ENCODE data around the gene NLRP4. TPM values are rescaled to one million over a fixed set of nuclear protein-coding genes. Genes with fewer than 3 reads are reported as not detected.

NLRP4 gene
- total and polyA plus RNA-seq, 2 of the 4 experiments (the other 2 are of a cell fraction): not detected

DNA sequence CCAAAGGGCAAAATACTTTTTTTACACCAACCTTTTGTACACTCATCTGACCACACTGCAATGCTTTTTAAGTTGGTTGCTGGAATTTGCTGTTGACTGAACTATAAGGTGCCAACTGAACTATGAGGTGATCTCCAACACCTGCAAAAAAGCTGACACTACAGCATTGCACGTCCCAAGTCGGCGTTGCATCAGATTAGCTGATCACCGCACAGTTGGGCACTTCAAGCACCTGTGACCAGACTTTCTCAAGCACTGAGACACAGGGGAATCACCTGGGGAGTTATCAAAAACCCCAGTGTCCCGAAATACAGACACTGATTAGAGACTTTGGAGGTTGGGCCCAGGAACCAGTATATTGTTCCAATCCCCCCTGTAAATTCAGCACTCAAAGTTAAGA lies 5.7 kb upstream of the NLRP4 start:
- ChIA-PET POLR2A (ENCODE audit: unreplicated experiment) (no interaction called here), CTCF (interaction anchor here (0.6 kb wide), 1 partner anchor 1565 kb away, joined by 3 read pairs; no protein-coding TSS in a partner anchor)
- Histone ChIP-seq H3K36me3 (ENCODE audit: control insufficient read depth, insufficient read depth, low read length) (no peaks in the 10 kb centered on the region), H3K9me1 (ENCODE audit: insufficient read depth, low read length) (no peaks in the 10 kb centered on the region), H3K79me1 (ENCODE audit: low read depth in 1 of 2, low read length in 2 of 2) (no peaks in the 10 kb centered on the region), H3K4ac (ENCODE audit: low read depth, low read length) (no peak overlapping the region), H3K9ac (ENCODE audit: low read depth, low read length) (no peak overlapping the region), H2AFZ (replicated peaks; ENCODE audit: low read length, poor library complexity) (no peak overlapping the region), H2BK20ac (ENCODE audit: low read depth, low read length) (no peak overlapping the region), H3K27me3 (ENCODE audit: control insufficient read depth, insufficient read depth, low read length) (no peaks in the 10 kb centered on the region), H3K9me3 (ENCODE audit: control insufficient read depth, insufficient read depth, low read length) (peaks cover 15% of the 10 kb centered on the region), H3K14ac (replicated peaks; ENCODE audit: low read depth, low read length) (no peak overlapping the region), H4K8ac (ENCODE audit: low read depth in 2 of 2, low read length in 2 of 2) (no peak overlapping the region), H3K56ac (ENCODE audit: extremely low read depth, insufficient read depth, low read length) (no peak overlapping the region), H3K27ac (ENCODE audit: insufficient read depth, low read length) (no peak overlapping the region), H4K20me1 (ENCODE audit: insufficient read depth, low read length) (no peaks in the 10 kb centered on the region), H3K23ac (ENCODE audit: low read depth, low read length) (no peak overlapping the region), H3K4me1 (ENCODE audit: control insufficient read depth, insufficient read depth, low read length) (no peaks in the 10 kb centered on the region), H3K18ac (ENCODE audit: low read depth, low read length) (no peak overlapping the region), H3K4me2 (ENCODE audit: low read depth, low read length) (no peak overlapping the region), H3K4me3 (ENCODE audit: insufficient read depth, low read depth, low read length) (no peak overlapping the region), H2AK9ac (replicated peaks; ENCODE audit: low read depth, low read length, poor library complexity) (no peak overlapping the region), H4K91ac (ENCODE audit: insufficient read depth, low read depth, low read length) (no peak overlapping the region), H2BK15ac (ENCODE audit: low read depth, low read length) (no peak overlapping the region), H4K5ac (ENCODE audit: low read depth, low read length) (no peak overlapping the region), H2BK120ac (ENCODE audit: low read depth, low read length) (no peak overlapping the region), H2AK5ac (ENCODE audit: low read depth, low read length) (no peak overlapping the region), H2BK5ac (ENCODE audit: low read depth, low read length, poor library complexity, severe bottlenecking) (no peak overlapping the region)
- WGBS, 2 experiments (ENCODE audit: extremely low coverage in 2 of 2, insufficient read length in 1 of 2): no CpG with 5 or more reads among the region's 5 CpGs
- intact Hi-C loops (cut with micrococcal nuclease): no loop called here
- in situ Hi-C loops (cut with MboI; ENCODE audit: low sequenced_read_pairs): no loop called here
- no peak for ATAC-seq (ENCODE audit: low read depth)
- BruUV-seq (replicated peaks): no TSS peak
- dilution Hi-C loops (cut with HindIII; ENCODE audit: low sequenced_read_pairs, unreplicated experiment): no loop called here
- DNase-seq: no peak
- no peak for TF ChIP-seq SMC3 (IDR thresholded peaks at IDR 0.05; ENCODE audit: low read depth, low read length)
- TF ChIP-seq, protein P1, sequence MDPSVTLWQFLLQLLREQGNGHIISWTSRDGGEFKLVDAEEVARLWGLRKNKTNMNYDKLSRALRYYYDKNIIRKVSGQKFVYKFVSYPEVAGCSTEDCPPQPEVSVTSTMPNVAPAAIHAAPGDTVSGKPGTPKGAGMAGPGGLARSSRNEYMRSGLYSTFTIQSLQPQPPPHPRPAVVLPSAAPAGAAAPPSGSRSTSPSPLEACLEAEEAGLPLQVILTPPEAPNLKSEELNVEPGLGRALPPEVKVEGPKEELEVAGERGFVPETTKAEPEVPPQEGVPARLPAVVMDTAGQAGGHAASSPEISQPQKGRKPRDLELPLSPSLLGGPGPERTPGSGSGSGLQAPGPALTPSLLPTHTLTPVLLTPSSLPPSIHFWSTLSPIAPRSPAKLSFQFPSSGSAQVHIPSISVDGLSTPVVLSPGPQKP (IDR thresholded peaks at IDR 0.05; ENCODE audit: borderline replicate concordance, low read depth, low read length): no peak
- TF ChIP-seq, protein P2, sequence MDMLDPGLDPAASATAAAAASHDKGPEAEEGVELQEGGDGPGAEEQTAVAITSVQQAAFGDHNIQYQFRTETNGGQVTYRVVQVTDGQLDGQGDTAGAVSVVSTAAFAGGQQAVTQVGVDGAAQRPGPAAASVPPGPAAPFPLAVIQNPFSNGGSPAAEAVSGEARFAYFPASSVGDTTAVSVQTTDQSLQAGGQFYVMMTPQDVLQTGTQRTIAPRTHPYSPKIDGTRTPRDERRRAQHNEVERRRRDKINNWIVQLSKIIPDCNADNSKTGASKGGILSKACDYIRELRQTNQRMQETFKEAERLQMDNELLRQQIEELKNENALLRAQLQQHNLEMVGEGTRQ (IDR thresholded peaks at IDR 0.05; ENCODE audit: low read depth, low read length): no peak
- TF ChIP-seq MAFK (IDR thresholded peaks at IDR 0.05; ENCODE audit: low read depth, low read length): no peak
- TF ChIP-seq CEBPB (IDR thresholded peaks at IDR 0.05; ENCODE audit: low read depth, low read length): no peak
- TF ChIP-seq NFE2L2 (IDR thresholded peaks at IDR 0.05; ENCODE audit: low read depth, low read length): no peak
- TF ChIP-seq MAZ (IDR thresholded peaks at IDR 0.05; ENCODE audit: borderline replicate concordance, low read depth, low read length): no peak
- no peak for TF ChIP-seq RFX5 (IDR thresholded peaks at IDR 0.05; ENCODE audit: low read depth, low read length)
- TF ChIP-seq, protein P3, sequence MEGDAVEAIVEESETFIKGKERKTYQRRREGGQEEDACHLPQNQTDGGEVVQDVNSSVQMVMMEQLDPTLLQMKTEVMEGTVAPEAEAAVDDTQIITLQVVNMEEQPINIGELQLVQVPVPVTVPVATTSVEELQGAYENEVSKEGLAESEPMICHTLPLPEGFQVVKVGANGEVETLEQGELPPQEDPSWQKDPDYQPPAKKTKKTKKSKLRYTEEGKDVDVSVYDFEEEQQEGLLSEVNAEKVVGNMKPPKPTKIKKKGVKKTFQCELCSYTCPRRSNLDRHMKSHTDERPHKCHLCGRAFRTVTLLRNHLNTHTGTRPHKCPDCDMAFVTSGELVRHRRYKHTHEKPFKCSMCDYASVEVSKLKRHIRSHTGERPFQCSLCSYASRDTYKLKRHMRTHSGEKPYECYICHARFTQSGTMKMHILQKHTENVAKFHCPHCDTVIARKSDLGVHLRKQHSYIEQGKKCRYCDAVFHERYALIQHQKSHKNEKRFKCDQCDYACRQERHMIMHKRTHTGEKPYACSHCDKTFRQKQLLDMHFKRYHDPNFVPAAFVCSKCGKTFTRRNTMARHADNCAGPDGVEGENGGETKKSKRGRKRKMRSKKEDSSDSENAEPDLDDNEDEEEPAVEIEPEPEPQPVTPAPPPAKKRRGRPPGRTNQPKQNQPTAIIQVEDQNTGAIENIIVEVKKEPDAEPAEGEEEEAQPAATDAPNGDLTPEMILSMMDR (conservative IDR thresholded peaks at IDR 0.05; ENCODE audit: low read depth, low read length): no peak
- TF ChIP-seq CHD1 (IDR thresholded peaks at IDR 0.05; ENCODE audit: low read depth, low read length): no peak
- no peak for TF ChIP-seq BHLHE40 (IDR thresholded peaks at IDR 0.05; ENCODE audit: low read depth, low read length)
- TF ChIP-seq RAD21 (IDR thresholded peaks at IDR 0.05; ENCODE audit: low read length): no peak
- no peak for TF ChIP-seq FOS (IDR thresholded peaks at IDR 0.05; ENCODE audit: low read depth, low read length)
- no peak for TF ChIP-seq MXI1 (IDR thresholded peaks at IDR 0.05; ENCODE audit: borderline replicate concordance, low read depth, low read length)
- TF ChIP-seq POLR2A (IDR thresholded peaks at IDR 0.05; ENCODE audit: low read depth, low read length): no peak
- no peak for TF ChIP-seq RCOR1 (IDR thresholded peaks at IDR 0.05; ENCODE audit: insufficient replicate concordance, low read length)
